Fibroblast of pulmonary artery (primary cell): ENCODE data around the gene FAM219A.
A peak's percentile ranks its signal among the peaks of the same experiment; 100 is the strongest.

Experiments
- DNase-seq: peaks from one replicate; pipeline ENCODE4 v3.0.0-alpha.2; 2010; ENCODE audit warnings: low read depth
- H3K4me3 ChIP-seq: replicated peaks from 2 replicates; pipeline ENCODE4 v1.5.1; 2011; ENCODE audit warnings: low read depth, mild to moderate bottlenecking, control low read depth, low read length, moderate library complexity
- CTCF ChIP-seq: IDR thresholded peaks from 2 replicates; pipeline ENCODE4 v1.5.1; 2011; ENCODE audit warnings: mild to moderate bottlenecking, control low read depth, low read length, inconsistent platforms; ENCODE audit errors: missing control alignments

FAM219A gene

DNA sequence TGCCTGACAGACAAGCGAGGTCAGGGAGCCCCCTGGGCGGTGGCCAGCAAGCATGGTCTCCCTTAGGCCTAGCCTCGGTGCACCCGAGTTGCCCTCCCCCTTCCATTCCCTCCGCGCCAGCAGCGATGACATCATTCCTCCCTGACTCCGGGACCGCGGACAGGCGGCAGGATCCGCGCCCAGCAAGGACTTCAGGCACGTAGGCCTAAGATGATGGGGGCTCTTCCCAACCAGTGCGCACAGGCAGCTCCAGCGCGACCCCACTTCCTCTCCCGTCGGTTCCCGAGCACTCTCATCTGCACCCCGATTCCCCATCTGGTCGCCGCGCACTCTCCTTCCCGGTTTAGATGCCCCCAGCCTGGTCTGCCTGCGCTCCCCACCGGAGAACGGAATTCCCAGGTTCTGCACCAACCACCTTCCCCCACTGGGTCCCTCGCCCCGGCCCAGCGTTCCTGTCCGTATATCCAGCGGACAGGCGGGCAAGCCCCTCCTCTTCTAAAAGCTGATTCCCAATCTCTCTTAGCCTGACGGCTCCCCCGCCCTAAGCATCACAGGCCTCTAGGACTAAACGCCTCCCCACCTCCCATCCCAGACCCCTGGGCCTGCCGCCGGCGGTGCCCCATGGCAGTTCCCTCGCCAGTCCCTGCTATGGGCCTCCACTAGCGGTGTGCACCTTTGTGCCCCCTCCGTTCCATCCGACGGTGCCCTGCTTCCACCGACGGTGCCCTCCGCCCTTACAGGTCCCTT is 931 bp downstream of the FAM219A start:
- no peak for TF ChIP-seq CTCF
- peak overlapping the region; percentile 87 for H3K4me3 ChIP-seq
- DNase-seq, result peak; percentile 70

GRCh38 chr9:34456746-34457145 is 1.6 kb downstream of the FAM219A start:
- no peak for TF ChIP-seq CTCF
- no peak for DNase-seq
- peak overlapping the region; percentile 87 for H3K4me3 ChIP-seq

GRCh38 chr9:34456151-34456550 is 2.2 kb downstream of the FAM219A start:
- TF ChIP-seq CTCF, result no peak
- DNase-seq, result no peak
- no peak overlapping the region for H3K4me3 ChIP-seq

DNA sequence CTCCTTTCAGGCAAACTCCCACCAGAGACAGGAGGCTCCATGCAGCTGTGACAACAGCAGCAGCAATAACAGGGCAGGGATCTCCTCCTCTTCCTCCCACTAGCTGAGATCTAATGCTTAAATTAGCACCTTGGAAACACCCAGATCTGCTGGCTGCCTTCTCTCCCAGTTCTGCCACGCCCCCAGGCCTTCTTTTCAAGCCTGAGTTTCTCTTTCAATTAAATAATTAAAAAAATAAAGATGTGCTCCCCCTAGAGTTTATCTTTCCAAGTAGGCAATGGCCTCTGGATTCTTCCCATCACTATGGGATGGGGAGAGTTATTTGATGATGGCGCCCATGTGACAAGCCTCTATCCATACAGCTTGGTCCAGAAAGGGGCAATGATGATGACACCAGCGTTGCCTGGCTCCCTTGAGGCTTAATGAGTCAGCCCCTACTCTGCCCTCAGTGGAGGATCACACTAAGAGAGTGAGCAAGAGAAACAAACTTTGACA is 3.8 kb downstream of the FAM219A start:
- peak; percentile 46 for DNase-seq
- TF ChIP-seq CTCF, result peak; percentile 15

GRCh38 chr9:34452568-34452967 is 5.8 kb downstream of the FAM219A start:
- no peak overlapping the region for H3K4me3 ChIP-seq
- TF ChIP-seq CTCF, result no peak
- peak; percentile 36 for DNase-seq

More for the DNA sequence above, 3.8 kb downstream of the FAM219A start:
- no peak overlapping the region for H3K4me3 ChIP-seq

- H3K4me3 ChIP-seq, result no peak overlapping the region
- no peak for TF ChIP-seq CTCF
- DNase-seq, result no peak
Measured at GRCh38 chr9:34451545-34451944, 6.8 kb downstream of the FAM219A start.

- H3K4me3 ChIP-seq, result no peak overlapping the region
- no peak for TF ChIP-seq CTCF
- no peak for DNase-seq
Measured at GRCh38 chr9:34451135-34451534, 7.2 kb downstream of the FAM219A start.
